ENCODE data around the gene IRX4.

- TF ChIP-seq EZH2phosphoT487 (IDR thresholded peaks at IDR 0.05; ENCODE audit: borderline replicate concordance) (no peak), CTCF (conservative IDR thresholded peaks at IDR 0.05; ENCODE audit: low read length) (no peak)
Measured at GRCh38 chr5:1831677-1832313, 50.9 kb downstream of the IRX4 start.

Data from Loucy (cell line).